Islet of Langerhans (tissue), 1 donor: ENCODE measurements around the gene MAPK6.
"Not testable (repeated sequence)": the region's sequence is repeated elsewhere in the genome, so short reads cannot be mapped to it uniquely, and the experiment has no call there.

Source experiments
- FAIRE-seq: peaks from one replicate; lab custom pipeline; 2011; peaks lifted over from hg19 to GRCh38; lab: Jason Lieb, UNC

The MAPK6 gene

DNA sequence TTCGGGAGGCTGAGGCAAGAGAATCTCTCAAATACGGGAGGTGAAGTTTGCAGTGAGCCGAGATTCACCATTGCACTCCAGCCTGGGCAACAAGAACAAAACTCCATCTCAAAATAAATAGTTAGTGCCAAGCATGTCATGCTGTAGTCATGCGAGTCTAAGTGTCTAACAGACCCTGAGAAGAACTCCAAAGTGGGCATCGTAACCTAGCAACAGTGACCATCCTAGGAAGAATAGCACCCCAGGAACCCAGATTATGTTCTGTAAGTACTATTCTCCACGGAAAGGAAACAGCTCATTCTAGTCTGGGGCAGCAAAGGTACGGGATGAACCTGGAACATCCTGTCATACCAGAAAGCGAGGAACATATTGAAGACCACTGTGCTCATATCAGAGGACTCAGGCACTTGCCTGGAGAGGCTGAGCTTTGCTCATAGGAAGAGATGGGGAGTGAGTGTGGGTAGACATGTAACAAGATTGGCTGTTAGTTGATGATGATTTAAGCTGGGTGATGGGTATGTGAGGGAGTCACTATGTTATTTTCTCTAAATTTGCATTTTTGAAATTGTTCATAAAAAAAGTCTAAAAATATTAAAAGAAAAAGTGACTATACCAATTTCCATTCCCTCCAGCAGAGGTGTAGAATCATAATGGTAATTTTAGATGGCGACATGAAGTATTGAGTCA is 61.8 kb downstream of the MAPK6 start:
- FAIRE-seq, result no peak

DNA sequence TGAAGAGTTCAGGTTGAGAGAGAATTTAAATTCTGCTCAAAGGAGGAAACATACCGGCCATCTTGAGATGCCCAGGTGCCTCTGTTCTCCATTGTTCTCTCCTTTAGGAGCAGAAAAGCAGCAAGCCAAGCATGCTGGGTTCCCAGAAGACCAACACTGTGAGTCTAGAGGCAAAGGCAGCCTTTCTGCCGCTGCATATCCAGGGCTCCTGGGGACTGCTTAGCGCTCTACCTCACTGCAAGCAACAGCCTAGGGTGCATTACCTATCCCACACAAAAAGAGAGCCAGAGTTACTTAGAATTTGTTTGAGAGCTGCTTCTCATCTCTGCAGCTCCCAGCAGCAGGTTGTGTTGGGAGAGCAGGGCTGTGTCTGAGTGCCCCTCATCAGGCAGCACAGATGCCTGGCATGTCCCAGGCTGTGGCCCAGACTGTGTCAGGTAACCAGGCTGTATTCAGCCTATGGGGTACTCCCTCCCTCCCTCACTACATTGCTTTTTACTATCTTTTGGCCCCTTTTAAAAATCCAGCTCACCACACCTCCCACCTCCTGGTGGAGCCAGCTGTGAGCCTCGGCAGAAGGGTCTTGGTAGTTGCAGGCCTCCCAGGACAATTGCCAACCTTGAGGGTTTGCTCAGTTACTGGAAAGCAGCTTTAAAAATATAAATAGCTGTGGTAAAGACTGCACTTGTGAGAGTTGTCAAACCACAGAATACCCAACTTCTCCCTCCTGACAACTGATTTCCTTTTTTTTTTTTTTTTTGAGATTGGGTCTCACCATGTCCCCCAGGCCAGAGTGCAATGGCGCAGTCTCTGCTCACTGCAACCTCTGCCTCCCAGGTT is 63.4 kb downstream of the MAPK6 start:
- no peak for FAIRE-seq

DNA sequence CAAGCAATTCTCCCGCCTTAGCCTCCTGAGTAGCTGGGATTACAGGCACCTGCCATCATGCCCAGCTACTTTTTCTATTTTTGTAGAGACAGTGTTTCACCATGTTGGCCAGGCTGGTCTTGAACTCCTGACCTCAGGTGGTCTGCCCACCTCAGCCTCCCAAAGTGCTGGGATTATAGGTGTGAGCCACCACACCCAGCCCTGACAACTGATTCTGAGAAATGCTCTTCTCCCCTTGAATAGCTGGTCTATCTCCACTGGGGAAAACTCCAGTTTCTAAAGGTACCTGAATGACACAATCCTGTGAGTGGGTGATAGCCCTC is 64.0 kb downstream of the MAPK6 start:
- not testable (repeated sequence) for FAIRE-seq

DNA sequence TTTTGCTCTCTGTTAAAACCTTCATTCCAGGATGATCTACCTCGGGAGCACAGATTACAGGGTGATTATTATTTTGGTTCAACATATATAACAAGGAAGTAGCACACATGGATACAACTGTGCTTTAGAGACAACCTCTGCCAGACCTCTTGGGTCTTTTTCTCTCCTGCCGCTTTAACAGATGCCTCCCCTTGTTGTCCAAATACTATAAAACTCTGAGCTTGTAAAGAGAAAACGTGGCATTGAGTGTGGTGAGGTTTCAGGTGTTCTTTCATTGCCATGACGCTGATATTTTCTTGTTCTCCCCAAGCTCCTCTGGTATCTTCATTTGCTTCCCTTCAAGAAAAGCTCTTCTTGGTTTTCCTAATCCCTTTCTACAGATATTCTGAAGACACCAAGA is 64.6 kb downstream of the MAPK6 start:
- FAIRE-seq, result no peak

DNA sequence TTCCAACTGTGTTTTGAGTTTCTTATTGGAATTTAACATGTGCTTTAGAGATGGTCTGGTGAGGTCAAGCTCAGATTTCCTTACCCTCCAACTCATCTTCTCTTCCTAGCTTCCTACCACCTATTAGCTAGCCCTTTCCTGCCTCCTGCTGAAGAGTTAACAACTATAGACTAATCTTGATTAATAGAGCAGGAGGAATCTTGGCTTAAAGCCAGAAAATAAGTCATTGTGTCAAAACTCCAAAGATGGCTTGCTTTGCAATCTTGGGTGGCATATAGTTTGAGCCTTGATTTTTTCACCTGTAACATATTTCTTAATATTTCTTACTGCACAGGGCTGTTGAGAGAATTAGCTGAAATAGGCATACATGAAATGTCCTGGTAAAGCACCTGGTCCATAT is 66.3 kb downstream of the MAPK6 start:
- no peak for FAIRE-seq

DNA sequence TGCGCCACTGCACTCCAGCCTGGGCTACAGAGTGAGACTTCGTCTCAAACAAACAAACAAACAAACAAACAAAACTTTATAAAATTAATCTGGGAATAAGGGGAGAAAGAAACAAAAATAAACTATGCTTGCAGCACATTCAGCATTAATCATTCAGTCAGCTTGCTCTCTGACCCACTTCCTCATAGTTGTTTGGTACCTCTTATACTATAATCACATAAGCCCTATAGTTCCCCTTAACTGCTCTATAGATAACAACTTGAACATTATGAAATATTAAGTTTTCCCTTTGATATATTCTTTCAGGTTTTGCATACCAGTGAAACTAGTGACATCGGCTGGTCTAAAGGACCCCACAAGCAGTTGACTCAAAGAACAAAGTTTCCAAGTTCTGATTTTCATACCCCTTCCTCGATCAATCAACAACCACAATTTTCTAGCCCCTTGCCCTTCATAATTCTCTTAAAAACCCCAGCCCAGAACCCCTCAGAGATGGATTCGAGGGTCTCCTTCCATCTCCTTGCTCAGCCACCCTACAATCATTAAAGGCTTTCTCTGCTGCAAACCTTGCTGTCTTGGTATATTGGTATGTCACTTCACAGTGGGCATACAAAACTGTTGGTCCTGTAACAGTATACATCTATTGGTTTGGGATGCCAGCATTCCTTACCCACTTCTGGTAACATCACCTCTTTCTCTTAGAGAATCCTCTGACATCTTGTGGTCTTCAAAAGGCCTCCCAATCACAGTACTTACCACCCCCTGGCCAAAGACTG is 67.2 kb downstream of the MAPK6 start:
- no peak for FAIRE-seq

DNA sequence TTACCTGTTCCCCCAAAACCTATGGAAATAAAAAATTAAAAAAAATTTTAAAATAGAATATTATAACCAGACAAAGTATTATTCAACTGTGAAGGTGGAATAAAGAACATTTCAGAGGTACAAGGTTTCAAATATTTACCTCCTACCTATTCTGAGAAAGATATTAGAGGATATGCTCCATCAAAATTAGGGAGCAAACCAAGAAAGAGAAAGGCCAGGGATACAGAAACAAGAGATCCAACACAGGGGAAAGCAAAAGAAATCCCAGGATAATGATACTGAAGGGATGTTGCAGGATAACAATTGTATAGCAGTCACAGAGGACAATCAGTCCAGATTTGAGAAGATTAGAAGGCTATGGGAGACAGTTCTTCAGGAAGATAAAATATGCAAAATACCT is 71.2 kb downstream of the MAPK6 start:
- no peak for FAIRE-seq

DNA sequence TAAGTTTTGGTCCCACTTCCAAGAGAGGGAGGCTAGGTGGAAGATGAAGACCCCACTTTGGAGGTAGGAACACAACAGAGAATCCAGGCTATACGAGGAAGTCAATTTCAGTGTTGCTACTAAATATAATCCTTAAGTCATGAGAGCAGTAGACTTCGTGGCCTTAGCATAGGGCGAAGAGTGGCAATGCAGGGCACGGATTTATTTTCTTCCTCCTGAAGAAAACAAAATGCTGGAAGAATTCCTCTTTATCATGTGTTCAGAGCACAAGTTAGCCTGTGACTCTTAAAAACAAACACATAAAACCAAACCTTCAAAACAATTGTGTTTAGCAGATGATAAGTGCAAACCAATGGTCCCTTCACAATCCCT is 74.1 kb downstream of the MAPK6 start:
- no peak for FAIRE-seq

DNA sequence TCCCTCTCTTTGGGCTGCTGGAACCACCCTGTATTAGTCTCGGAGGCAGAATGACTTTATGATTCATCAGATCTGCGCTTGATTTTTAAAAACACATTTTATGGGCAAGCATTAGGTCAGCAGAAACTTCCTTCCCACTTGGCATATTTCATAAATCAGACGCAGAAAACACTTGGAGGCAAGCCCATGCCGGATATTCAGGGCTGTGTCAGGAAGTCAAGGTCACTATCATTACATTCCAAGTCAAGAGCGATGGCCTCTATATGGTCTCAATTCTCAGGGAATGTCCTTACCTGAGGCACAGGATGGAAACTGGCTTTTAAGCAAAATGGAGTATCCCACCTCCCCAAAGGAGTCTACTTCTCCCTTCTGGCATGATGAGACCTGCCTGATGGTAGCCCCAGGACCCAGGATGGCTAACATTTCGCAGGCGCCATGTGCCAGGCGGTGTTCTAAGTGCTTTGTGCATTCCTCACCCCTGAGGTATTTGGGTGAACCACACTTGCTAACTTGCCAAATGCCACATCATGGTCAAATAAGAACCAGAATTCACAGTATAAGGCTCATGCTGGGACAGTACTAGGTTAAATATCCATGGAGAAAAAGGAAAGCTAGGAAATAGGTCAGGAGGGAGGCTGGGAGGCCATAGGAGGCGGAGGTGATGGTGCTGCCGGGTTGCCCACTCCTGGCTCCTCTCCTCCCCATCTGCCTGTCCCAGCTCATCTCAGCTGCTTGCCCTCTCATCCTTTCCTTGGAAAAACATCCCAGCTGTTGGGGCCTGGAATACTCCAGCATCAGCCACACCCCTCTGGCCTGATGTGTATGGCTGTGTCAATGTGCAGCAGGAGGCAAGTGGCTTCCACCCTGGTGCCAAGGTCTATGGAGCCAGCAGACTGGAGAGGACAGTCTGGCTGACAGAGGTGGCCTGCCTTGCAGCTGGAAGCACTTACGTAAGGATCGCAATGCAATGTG is 74.8 kb downstream of the MAPK6 start:
- FAIRE-seq, result no peak

DNA sequence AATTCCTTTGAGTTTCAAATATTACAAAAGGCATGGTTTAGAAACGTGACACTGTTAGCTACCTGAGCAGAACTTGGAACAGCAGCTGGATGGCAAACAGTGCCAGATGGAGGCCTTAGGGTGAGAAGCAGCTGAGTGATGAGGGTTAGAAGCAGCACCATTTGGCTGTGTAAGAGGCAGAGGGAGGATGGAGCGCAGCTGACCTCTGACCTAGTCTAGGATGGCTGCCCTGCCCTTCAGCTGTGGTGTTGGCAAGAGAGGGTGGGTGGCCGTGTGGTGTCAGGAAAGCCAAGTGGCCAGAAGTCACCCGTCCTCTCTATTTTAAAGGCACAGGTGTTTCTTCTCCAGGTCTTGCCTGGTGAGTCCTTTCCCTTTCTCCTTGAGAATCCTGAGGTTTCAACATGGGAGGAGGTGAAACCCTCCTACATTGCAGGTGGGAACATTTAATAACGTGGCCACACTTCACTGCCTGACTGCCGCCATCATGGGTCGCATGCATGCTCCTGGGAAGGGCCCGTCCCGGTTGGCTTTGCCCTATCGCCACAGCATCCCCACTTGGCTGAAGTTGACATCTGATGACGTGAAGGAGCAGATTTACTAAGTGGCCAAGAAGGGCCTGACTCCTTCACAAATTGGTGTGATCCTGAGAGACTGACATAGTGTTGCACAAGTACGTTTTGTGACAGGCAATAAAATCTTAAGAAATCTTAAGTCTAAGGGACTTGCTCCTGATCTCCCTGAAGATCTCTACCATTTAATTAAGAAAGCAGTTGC is 76.0 kb downstream of the MAPK6 start:
- FAIRE-seq, result no peak

DNA sequence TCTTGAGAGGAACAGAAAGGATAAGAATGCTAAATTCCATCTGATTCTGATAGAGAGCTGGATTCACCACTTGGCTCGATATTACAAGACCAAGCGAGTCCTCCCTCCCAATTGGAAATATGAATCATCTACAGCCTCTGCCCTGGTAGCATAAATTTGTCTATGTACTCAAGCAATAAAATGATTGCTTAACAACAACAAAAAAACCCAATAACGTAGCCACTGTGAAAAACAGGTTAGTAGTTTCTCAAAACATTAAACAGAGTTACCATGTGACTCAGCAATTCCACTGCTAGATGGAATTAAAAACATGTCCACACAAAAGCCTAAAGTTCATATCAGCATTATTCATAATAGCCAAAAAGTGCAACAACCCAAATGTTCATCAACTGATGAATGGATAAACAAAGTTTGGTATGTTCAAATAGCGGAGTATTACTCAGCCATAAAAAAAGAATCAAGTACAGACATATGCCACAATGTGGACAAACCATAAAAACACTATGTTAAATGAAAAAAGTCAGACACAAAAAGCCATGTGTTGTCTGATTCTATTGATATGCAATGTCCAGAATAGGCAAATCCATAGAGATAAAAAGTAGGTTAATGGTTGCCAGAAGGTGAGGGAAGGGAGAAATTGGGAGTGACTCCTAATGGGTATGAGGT is 76.7 kb downstream of the MAPK6 start:
- FAIRE-seq, result no peak

DNA sequence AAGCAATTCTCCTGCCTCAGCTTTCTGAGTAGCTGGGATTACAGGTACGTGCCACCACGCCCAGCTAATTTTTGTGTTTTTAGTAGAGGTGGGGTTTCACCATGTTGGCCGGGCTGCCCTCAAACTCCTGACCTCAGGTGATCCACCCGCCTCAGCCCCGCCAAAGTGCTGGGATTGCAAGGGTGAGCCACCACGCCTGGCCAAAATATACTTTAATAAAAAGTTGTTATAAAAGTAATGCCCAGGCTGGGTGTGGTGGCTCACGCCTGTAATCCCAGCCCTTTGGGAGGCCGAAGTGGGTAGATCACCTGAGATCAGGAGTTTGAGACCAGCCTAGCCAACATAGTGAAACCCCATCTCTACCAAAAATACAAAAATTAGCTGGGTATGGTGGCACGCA is 77.5 kb downstream of the MAPK6 start:
- FAIRE-seq, result not testable (repeated sequence)

DNA sequence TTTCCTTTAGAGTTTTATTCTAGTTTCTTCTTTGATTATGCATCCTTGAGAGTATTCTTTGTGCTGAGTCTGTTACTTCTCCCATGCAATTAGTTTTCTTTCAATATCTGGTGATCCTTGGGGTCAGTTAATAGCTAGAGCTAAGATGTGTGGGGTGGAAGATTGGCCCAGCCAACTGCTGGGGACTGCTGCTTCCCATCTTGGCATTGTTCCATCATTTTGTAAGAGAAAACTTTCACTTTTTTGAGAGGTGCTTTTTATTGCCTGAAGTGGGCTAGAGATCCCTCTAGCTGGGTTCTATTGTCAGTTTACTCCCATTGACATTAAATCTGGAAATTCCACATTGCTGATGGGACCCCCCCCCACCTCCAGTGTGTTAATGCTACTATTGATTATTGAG is 78.2 kb downstream of the MAPK6 start:
- no peak for FAIRE-seq

DNA sequence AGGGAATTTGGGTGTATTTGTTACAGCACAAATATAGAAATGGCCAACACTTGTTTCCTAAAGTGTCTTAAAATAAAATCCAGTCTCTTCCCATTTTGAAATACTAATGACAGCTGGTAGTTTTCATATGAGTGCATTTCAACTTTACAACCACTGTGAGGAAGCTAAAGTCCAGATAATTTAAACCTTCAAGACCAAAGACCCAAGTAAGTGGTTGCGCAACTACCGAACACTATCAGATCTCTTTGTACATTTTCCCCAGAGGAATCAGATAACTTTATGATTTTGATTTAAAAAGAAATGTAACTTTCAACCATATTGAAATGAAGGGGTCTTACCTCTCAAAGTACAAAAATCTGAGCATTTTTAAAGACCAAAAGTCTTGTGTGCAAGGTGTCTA is 79.3 kb downstream of the MAPK6 start:
- no peak for FAIRE-seq

DNA sequence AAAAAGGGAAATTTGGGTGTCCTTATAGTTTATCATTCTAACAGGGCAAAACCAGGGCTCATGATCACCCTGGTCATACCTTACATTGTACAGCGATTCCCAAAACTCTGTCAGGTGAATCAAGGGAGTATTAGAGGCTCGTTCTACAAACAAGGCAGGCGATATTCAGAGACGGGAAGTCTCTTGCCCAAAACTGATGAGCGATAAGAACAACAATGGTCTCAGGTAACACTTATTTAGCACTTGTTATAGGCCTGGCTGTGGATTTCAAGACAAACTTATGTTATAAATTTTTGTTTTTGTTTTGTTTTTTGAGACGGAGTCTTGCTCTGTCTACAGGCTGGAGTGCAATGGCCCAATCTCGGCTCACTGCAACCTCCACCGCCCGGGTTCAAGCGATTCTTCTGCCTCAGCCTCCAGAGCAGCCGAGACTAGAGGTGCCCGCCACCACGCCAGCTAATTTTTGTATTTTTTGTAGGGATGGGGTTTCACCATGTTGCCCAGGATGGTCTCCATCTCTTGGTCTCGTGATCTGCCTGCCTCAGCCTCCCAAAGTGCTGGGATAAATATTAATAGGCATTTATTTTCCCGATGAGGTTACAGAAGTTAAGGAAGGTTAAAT is 80.7 kb downstream of the MAPK6 start:
- no peak for FAIRE-seq

DNA sequence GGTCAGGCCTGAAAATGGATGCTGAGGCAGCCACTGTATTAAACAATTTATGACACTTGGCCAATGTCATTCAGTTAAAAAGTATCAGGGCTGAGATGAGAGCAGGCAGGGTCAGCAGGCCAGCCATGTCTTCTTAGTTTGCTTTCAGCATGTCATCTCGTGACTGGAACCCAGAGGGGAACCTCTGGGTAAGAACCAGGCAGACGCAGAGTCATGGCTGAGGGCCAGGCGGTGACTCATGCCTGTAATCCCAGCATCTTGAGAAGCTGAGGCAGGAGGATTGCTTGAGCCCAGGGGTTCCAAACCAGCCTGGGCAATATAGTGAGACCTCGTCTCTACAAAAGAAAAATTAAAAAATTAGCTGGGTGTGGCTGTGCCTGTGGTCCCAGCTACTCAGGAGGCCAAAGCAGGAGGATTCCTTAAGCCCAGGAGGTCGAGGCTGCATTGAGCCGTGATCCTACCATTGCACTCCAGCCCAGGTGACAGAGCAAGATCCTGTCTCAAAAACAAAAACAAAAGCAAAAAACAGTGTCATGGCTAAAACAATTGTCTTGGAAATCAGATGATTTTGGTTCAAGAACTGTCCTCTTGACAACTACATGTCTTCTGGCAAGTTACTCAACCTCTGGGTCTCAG is 81.9 kb downstream of the MAPK6 start:
- FAIRE-seq, result no peak

DNA sequence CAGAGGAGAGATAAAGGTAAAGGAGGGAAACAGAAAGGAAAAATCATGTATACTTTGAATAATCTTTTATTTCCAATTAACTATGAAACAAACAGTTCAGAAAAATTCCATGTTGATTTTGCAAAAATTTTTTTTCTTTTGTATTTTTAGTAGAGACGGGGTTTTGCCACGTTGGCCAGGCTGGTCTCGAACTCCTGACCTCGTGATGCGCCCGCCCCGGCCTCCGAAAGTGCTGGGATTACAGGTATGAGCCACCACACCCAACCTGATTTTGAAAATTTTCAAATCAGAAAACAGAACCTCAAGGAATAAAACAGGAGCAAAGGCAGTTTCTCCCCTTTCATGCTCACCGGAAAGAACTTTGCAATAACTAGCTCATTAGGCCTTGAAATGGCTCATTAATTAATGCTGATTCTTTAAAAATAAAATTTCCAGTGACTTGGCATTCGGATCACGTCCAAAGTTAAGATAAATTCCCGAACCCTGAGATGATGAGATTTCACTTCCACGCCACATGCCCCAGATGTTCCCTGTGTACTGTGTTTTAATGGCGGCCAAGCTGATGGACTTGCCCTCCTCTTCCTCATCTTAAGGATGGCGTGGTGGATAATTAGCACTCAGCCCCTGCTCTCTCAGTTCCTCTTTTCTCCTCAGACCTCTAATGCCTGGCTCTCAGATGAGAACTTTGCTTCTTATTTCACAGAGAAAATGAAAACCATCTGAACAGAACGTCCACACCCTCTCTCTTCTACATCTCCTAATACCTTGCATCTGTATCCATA is 82.7 kb downstream of the MAPK6 start:
- FAIRE-seq, result no peak

DNA sequence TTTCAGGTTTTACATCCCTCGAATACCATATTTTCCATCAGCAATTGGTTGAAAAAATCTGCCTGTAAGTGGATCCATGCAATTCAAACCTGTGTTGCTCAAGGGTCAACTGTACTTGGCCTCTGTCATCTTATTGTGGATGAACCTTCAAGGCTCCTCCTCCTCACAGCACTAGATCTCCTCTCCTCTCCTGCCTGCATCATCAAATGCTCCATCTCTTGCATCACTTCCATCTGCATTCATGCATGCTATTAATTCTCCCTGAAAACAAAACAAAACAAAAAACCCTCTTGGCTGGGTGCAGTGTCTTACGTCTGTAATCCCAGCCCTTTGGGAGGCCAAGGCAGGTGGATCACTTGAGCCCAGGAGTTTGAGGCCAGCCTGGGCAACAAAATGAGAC is 83.4 kb downstream of the MAPK6 start:
- FAIRE-seq, result no peak
